Measurements from ENCODE around the gene RBM17.
"Not testable (repeated sequence)": the region's sequence is repeated elsewhere in the genome, so short reads cannot be mapped to it uniquely, and the experiment has no call there.

RBM17 gene

DNA sequence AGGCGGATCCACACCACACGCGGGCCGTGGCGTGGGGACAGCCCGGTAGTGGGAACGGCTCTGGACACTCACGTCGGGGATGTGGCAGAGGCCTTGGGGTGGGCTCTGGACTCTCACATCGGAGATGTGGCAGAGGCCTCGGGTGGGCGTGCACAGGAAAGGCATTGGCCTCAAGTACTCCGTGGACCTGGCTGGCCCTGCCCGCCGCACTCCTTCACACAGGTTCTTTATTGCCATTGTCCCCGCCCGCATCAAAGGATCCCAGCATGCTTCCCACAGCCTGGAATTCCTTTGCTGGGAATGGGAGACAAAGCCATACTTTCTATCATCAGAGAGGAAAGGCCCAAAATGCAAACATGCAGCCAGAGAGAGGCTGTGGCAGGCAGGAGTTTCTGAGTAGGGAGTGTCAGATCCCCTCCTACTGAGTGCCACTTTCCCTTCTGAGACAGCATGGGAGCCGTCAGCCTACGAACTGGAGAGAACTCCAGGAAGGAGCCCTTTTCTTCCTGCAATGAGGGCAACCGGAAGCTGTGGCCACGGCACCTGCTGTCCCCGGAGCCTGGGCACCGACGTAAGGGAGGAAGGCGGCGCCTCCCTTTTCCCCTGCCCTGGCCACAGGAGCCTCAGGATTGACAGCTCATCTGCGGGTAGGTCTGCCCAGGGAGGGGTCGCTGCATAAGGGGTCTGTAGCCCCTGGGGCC lies 51.5 kb downstream of the RBM17 start:
- no peaks in the 10 kb centered on the region for H3K36me3 ChIP-seq (ENCODE audit: control insufficient read depth, insufficient read depth, low read length)
- no peak overlapping the region for H3K9ac ChIP-seq (ENCODE audit: low read depth, low read length)
- H3K27ac ChIP-seq (ENCODE audit: low read depth, low read length): no peak overlapping the region
- peaks cover 10% of the 10 kb centered on the region; the same call in 1 of the 2 replicates for H3K4me1 ChIP-seq (ENCODE audit: control insufficient read depth, insufficient read depth, low read length)
- no peaks in the 10 kb centered on the region for H3K9me3 ChIP-seq (ENCODE audit: control insufficient read depth, insufficient read depth, low read length)
- H3K27me3 ChIP-seq (ENCODE audit: control insufficient read depth, insufficient read depth, low read length): peaks cover 23% of the 10 kb centered on the region
- H3K4me3 ChIP-seq (ENCODE audit: low read depth, low read length): no peak overlapping the region

DNA sequence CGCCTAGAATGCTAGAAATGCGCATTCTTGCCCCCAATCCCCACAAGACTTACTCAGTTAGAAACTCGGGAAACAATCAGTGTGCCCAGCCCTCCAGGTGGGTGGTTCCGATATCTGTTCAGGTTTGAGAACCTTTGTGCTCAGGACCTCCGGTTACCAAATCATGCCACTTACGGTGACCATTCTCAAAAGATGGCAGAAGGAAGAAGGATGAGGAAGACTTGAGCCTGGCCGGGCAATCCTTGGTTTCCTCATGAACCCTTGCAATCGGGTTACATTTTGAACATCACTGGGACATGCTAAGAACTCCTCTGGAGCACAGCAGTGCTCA lies 52.1 kb downstream of the RBM17 start:
- H3K27ac ChIP-seq (ENCODE audit: low read depth, low read length): no peak overlapping the region
- no peak overlapping the region for H3K4me3 ChIP-seq (ENCODE audit: low read depth, low read length)
- H3K9ac ChIP-seq (ENCODE audit: low read depth, low read length): no peak overlapping the region
- peaks cover 10% of the 10 kb centered on the region; the same call in 1 of the 2 replicates for H3K4me1 ChIP-seq (ENCODE audit: control insufficient read depth, insufficient read depth, low read length)
- no peaks in the 10 kb centered on the region for H3K9me3 ChIP-seq (ENCODE audit: control insufficient read depth, insufficient read depth, low read length)
- peaks cover 23% of the 10 kb centered on the region for H3K27me3 ChIP-seq (ENCODE audit: control insufficient read depth, insufficient read depth, low read length)
- H3K36me3 ChIP-seq (ENCODE audit: control insufficient read depth, insufficient read depth, low read length): no peaks in the 10 kb centered on the region

DNA sequence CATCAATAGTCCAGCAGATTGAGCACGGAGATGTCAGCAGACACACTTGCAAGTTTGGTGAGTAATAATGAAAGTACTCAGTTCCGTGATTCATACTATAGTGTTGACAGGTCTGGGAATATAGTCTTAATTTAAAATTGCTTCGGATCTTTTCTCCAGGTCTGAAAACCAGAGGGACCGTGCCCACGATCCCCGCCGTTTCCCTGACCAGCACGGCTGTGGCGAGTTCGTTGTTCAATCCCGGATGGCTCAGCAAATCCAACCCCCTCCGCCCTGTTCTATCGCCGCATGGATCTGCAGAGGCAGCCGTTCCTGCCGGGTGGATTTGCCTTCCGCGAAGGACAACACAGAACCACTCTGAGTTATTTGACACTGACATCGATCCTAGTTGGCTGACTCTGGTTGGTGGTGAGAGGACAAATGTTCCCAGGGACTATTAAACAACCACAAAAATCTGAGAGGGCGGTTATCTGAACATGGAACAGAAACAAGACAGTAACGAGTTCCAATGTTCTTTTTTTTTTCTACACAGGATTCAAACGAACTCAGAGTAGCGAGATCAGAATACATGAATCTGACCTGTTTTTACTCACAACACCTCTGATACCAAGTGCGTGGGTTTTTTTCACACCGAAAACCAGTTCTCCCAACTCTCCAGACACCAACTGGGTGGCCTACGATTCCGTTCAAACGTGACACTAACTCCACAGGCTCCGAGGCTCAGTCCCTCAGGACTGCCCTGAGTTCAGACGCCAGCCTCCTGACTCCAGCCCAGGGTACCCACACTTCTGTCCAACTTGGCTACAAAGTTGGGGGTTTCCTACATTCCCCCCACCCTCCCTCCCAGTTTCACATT lies 52.7 kb downstream of the RBM17 start:
- H3K4me3 ChIP-seq (ENCODE audit: low read depth, low read length): no peak overlapping the region
- H3K36me3 ChIP-seq (ENCODE audit: control insufficient read depth, insufficient read depth, low read length): no peaks in the 10 kb centered on the region
- no peak overlapping the region for H3K9ac ChIP-seq (ENCODE audit: low read depth, low read length)
- peaks cover 10% of the 10 kb centered on the region; the same call in 1 of the 2 replicates for H3K4me1 ChIP-seq (ENCODE audit: control insufficient read depth, insufficient read depth, low read length)
- H3K27me3 ChIP-seq (ENCODE audit: control insufficient read depth, insufficient read depth, low read length): peaks cover 23% of the 10 kb centered on the region
- no peak overlapping the region for H3K27ac ChIP-seq (ENCODE audit: low read depth, low read length)
- H3K9me3 ChIP-seq (ENCODE audit: control insufficient read depth, insufficient read depth, low read length): no peaks in the 10 kb centered on the region

DNA sequence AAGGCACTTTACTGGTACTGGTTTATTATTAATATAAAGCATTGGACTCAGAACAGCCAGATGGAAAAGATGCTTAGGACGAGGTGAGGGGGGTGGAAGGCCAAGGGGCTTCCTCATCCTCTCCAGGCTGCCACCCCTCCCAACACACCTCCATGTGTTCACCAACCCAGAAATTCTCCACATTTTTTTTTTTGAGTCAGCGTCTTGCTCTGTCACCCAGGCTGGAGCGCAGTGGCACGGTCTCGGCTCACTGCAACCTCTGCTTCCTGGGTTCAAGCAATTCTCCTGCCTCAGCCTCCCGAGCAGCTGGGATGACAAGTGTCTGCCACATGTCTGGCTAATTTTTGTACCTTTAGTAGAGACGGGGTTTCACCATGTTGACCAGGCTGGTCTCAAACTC lies 53.4 kb downstream of the RBM17 start:
- not testable (repeated sequence) for H3K9ac ChIP-seq (ENCODE audit: low read depth, low read length); H3K27ac ChIP-seq (ENCODE audit: low read depth, low read length); H3K4me1 ChIP-seq (ENCODE audit: control insufficient read depth, insufficient read depth, low read length); H3K4me3 ChIP-seq (ENCODE audit: low read depth, low read length); H3K36me3 ChIP-seq (ENCODE audit: control insufficient read depth, insufficient read depth, low read length); H3K9me3 ChIP-seq (ENCODE audit: control insufficient read depth, insufficient read depth, low read length)
- H3K27me3 ChIP-seq (ENCODE audit: control insufficient read depth, insufficient read depth, low read length): peaks cover 23% of the 10 kb centered on the region

DNA sequence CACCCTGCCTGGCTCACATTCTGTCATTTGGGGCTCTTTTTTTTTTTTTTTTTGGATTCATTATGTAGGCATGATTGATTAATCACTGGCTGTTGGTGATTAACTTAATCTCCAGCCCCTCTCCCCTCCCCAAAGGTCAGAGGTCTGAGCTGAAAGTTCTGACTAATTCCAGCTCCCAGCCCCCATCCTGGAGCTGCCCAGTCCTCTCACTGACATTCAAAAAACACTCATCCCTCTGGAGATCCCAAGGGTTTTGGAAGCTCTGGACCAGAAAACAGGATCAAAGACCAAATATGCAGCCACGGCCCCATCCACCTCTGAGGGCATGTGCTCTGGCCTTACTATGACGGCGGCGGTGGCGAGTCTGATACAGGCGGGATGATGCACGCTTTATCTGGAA lies 53.8 kb downstream of the RBM17 start:
- no peaks in the 10 kb centered on the region for H3K9me3 ChIP-seq (ENCODE audit: control insufficient read depth, insufficient read depth, low read length)
- no peak overlapping the region for H3K4me3 ChIP-seq (ENCODE audit: low read depth, low read length)
- peaks cover 10% of the 10 kb centered on the region; the same call in 1 of the 2 replicates for H3K4me1 ChIP-seq (ENCODE audit: control insufficient read depth, insufficient read depth, low read length)
- no peak overlapping the region for H3K27ac ChIP-seq (ENCODE audit: low read depth, low read length)
- no peaks in the 10 kb centered on the region for H3K36me3 ChIP-seq (ENCODE audit: control insufficient read depth, insufficient read depth, low read length)
- H3K27me3 ChIP-seq (ENCODE audit: control insufficient read depth, insufficient read depth, low read length): peaks cover 23% of the 10 kb centered on the region
- no peak overlapping the region for H3K9ac ChIP-seq (ENCODE audit: low read depth, low read length)

DNA sequence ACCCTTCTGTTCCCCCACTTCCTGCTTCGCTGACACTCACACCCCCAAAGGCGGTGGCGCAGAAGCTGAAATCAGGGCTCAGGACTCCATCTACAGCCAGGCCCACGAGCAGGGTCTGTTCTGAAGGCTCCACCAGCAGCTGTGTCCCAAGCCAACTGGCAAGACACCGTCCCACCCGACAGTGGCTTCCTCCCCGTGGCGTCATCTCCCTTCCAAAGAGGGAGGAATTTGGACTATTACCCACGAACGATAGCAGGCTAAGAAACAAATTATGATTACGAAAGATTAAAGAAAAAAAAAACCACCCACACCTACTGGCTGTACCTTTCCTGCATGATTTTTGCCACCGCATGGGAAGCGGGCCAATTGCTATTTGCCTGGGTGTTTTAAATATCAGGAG lies 54.3 kb downstream of the RBM17 start:
- no peak overlapping the region for H3K27ac ChIP-seq (ENCODE audit: low read depth, low read length)
- H3K4me3 ChIP-seq (ENCODE audit: low read depth, low read length): no peak overlapping the region
- H3K4me1 ChIP-seq (ENCODE audit: control insufficient read depth, insufficient read depth, low read length): peaks cover 10% of the 10 kb centered on the region; the same call in 1 of the 2 replicates
- peaks cover 23% of the 10 kb centered on the region for H3K27me3 ChIP-seq (ENCODE audit: control insufficient read depth, insufficient read depth, low read length)
- H3K36me3 ChIP-seq (ENCODE audit: control insufficient read depth, insufficient read depth, low read length): no peaks in the 10 kb centered on the region
- H3K9ac ChIP-seq (ENCODE audit: low read depth, low read length): no peak overlapping the region
- no peaks in the 10 kb centered on the region for H3K9me3 ChIP-seq (ENCODE audit: control insufficient read depth, insufficient read depth, low read length)

DNA sequence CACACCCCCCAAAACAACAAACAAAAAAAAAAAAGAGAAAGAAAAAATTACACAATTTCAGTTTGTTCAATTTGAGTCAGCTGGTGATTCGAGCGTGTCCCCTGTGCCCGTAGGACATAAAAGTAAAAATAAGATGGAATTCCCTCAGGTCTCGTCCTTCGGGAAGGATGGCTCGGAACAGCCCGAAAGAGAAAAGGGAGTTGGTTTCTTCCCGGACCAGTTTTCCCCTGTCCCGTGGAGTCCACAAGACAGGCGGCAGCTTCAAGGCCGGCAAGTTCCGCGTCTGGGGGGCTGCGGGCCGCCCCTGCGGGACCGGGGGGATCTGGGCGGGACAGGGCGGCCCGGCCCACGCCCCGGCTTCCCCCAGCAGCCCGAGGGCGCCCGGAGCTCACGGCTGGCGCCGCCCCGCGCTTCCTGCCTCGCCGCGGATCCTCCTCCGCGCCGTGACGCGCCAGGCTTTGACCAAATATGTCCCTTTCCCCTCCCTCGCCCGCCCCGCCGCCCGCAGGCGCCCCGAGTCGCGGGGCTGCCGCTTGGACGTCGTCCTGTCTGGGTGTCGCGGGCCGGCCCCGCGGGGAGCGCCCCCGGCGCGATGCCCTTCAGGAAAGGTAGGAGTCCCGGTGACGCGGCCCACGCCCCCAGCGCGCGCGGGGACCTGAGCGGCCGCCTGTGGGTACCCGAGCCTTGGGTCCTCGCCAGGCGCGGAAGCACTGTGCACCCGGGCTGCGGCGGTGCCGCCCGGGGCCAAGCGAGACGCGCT lies 55.8 kb downstream of the RBM17 start:
- Histone ChIP-seq H3K36me3 (ENCODE audit: control insufficient read depth, insufficient read depth, low read length) (no peaks in the 10 kb centered on the region), H3K9me3 (ENCODE audit: control insufficient read depth, insufficient read depth, low read length) (no peaks in the 10 kb centered on the region), H3K27ac (ENCODE audit: low read depth, low read length) (no peak overlapping the region), H3K9ac (ENCODE audit: low read depth, low read length) (peak overlapping the region; percentile 52; the same call in 1 of the 2 replicates), H3K27me3 (ENCODE audit: control insufficient read depth, insufficient read depth, low read length) (peaks cover 23% of the 10 kb centered on the region), H3K4me1 (ENCODE audit: control insufficient read depth, insufficient read depth, low read length) (peaks cover 10% of the 10 kb centered on the region; the same call in 1 of the 2 replicates), H3K4me3 (ENCODE audit: low read depth, low read length) (peak overlapping the region; percentile 72)

DNA sequence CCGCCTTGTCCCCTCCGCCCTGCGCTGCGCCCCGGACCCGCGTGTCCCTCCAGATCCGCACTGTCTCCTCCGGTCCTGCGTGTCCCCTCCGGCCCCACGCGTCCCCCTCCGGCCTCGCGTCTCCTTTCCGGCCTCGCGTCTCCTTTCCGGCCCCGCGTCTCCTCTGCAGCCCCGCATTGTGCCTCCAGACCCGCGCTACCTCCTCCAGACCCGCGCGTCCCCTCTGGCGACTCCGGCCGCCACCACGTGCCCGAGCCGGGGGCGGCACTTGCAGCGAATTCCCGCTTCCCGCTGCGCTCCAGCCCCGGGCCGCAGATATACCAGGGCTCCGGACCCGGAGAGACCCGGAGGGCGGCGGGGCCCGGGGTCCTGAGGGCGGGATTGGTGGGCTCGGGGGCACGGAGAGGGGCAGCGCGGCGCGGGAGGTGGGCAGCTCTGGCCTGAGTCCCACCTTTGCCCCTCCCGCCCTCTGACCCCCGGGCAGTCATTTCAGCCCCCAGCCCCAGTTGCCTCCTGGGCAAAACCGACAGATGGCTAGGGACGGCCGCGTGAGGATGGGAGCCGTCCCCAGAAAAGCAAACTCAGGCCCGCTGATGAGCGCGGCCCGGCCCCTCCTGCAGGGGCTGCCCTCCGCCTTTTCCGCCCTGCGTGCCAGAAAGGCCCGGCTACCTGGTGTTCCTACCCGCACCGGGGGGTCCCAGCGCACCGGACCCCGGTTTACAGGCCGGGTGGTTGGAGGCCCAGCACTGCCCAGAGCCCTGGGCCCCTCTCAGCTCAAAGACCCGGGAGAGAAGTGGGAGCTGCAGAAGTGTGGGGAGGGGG lies 56.5 kb downstream of the RBM17 start:
- peaks cover 7% of the 10 kb centered on the region; the same call in 1 of the 2 replicates for H3K4me1 ChIP-seq (ENCODE audit: control insufficient read depth, insufficient read depth, low read length)
- H3K27ac ChIP-seq (ENCODE audit: low read depth, low read length): no peak overlapping the region

DNA sequence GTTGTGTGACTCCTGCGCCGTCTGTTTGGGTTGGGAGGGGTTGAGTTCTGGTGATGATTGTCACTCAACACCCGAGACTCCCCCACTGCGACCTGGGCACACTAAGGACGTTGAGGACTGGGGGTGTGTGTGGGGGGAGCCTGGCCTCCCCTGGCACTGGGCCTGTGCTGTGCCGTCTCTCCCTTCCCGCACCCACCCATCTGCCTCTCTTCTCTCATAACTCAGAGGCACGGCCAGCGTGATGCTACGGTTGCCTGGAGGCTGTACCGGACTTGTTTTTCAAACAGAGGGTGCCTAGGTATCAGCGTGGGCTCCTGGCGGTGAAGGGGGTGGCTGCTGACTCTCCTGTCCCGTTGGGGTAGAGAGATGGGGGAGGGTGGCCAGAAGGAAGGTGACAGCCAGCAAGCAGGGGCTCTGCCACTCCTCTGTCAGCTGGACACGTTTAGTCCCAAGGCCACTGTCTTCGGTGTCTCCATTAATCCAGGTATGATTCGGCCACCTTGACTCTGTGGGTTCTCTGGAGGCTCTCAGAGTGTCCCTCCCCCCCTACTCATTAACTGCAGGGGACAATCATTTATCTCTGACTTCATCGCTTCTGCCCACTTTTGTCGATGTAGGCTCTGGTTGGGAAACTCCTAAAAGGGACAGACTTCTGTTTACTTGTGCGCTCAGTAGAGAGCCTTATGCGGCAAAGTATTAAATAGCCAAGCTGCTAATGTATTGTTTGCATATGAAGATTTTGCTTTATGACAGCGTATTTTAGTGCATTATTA lies 57.4 kb downstream of the RBM17 start:
- H3K4me3 ChIP-seq (ENCODE audit: low read depth, low read length): peak overlapping the region; percentile 72
- H3K36me3 ChIP-seq (ENCODE audit: control insufficient read depth, insufficient read depth, low read length): no peaks in the 10 kb centered on the region
- no peak overlapping the region for H3K27ac ChIP-seq (ENCODE audit: low read depth, low read length)
- H3K4me1 ChIP-seq (ENCODE audit: control insufficient read depth, insufficient read depth, low read length): peaks cover 5% of the 10 kb centered on the region; the same call in 1 of the 2 replicates
- H3K9me3 ChIP-seq (ENCODE audit: control insufficient read depth, insufficient read depth, low read length): no peaks in the 10 kb centered on the region
- peaks cover 23% of the 10 kb centered on the region for H3K27me3 ChIP-seq (ENCODE audit: control insufficient read depth, insufficient read depth, low read length)
- no peak overlapping the region for H3K9ac ChIP-seq (ENCODE audit: low read depth, low read length)

More for the DNA sequence above, 56.5 kb downstream of the RBM17 start:
- Histone ChIP-seq H3K27me3 (ENCODE audit: control insufficient read depth, insufficient read depth, low read length) (peaks cover 23% of the 10 kb centered on the region), H3K9ac (ENCODE audit: low read depth, low read length) (peak overlapping the region; percentile 52; the same call in 1 of the 2 replicates), H3K9me3 (ENCODE audit: control insufficient read depth, insufficient read depth, low read length) (no peaks in the 10 kb centered on the region), H3K36me3 (ENCODE audit: control insufficient read depth, insufficient read depth, low read length) (no peaks in the 10 kb centered on the region), H3K4me3 (ENCODE audit: low read depth, low read length) (peak overlapping the region; percentile 72)

DNA sequence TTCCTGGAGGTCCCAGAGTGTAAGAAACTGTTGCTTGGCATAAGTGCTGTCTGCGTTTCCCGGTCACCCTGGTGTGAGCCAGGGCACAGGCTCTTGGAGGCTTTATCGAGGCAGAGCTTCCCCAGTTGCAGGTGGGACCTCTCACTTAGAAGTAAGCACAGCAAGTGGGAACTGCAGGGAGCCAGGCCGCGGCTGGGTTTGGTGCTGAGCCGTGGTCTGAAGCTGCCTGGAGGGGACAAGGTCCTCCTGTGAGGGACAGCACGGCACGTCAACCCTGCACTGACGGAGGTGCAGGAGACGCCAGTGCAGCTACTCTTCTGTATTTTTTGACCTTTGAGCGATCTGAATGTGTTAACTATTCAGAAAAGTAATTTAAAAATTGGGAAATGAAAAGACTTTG lies 58.1 kb downstream of the RBM17 start:
- Histone ChIP-seq H3K27ac (ENCODE audit: low read depth, low read length) (no peak overlapping the region), H3K36me3 (ENCODE audit: control insufficient read depth, insufficient read depth, low read length) (no peaks in the 10 kb centered on the region), H3K4me3 (ENCODE audit: low read depth, low read length) (no peak overlapping the region), H3K9ac (ENCODE audit: low read depth, low read length) (no peak overlapping the region), H3K9me3 (ENCODE audit: control insufficient read depth, insufficient read depth, low read length) (no peaks in the 10 kb centered on the region), H3K4me1 (ENCODE audit: control insufficient read depth, insufficient read depth, low read length) (peaks cover 11% of the 10 kb centered on the region; the same call in 1 of the 2 replicates), H3K27me3 (ENCODE audit: control insufficient read depth, insufficient read depth, low read length) (peaks cover 23% of the 10 kb centered on the region)

Data from HUES48 (cell line).